WI38 (cell line): ENCODE data around the gene YIF1B.

Source experiments
- H3K4me3 ChIP-seq: 2 replicates; pipeline ENCODE4 v1.5.1; 2011; ENCODE audit warnings: low read depth, mild to moderate bottlenecking, control low read depth, low read length
- TF ChIP-seq, protein P1 (sequence below): IDR thresholded peaks from 2 replicates; pipeline ENCODE4 v1.5.1; 2012; ENCODE audit warnings: low read depth, mild to moderate bottlenecking, control low read depth, low read length

The YIF1B gene

GRCh38 chr19:38298821-38299680, 16.7 kb downstream of the YIF1B start:
- H3K4me3 ChIP-seq: no peak overlapping the region
- TF ChIP-seq, protein P1, sequence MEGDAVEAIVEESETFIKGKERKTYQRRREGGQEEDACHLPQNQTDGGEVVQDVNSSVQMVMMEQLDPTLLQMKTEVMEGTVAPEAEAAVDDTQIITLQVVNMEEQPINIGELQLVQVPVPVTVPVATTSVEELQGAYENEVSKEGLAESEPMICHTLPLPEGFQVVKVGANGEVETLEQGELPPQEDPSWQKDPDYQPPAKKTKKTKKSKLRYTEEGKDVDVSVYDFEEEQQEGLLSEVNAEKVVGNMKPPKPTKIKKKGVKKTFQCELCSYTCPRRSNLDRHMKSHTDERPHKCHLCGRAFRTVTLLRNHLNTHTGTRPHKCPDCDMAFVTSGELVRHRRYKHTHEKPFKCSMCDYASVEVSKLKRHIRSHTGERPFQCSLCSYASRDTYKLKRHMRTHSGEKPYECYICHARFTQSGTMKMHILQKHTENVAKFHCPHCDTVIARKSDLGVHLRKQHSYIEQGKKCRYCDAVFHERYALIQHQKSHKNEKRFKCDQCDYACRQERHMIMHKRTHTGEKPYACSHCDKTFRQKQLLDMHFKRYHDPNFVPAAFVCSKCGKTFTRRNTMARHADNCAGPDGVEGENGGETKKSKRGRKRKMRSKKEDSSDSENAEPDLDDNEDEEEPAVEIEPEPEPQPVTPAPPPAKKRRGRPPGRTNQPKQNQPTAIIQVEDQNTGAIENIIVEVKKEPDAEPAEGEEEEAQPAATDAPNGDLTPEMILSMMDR: no peak

DNA sequence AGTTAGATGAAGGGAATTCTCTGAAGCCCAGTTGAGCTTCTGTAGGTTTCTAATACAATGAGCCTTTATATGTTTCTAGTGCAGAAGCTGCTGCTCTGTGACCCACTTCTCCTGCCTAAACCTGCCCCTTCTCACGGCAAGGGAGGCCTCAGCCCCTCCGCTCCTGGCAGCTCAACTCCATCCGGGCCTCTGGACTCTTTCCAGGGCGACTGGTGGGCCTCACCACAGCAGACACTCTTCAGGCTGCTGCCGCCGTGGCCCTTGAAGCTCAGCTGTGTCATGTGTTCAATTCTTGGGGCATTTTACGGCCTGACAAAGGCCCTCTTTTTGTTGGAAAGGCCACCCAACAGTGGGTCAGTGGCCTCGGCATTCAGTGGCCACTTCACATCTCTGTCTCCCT, 21.7 kb downstream of the YIF1B start:
- TF ChIP-seq, protein P1: no peak
- no peak overlapping the region for H3K4me3 ChIP-seq

DNA sequence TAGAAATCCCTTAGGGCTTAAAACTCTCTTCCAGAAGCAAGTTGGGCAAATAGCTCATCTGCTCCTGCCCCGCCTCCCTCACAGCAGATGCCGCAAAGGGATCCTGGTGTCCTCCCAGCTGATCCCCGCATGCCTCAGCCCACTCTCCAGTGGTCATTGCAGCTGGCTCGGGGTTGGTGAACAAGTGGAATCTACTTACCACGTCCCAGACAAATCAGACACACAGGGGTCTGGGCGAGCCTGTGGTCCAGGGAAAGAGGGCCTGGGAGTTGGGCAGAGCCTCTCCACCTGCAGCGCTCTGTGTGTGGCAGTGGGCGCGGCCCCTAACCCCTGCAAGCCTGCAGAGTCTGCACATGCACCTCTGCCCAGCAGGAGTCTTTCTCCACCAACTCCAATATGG, 22.5 kb downstream of the YIF1B start:
- TF ChIP-seq, protein P1: no peak
- no peak overlapping the region for H3K4me3 ChIP-seq

DNA sequence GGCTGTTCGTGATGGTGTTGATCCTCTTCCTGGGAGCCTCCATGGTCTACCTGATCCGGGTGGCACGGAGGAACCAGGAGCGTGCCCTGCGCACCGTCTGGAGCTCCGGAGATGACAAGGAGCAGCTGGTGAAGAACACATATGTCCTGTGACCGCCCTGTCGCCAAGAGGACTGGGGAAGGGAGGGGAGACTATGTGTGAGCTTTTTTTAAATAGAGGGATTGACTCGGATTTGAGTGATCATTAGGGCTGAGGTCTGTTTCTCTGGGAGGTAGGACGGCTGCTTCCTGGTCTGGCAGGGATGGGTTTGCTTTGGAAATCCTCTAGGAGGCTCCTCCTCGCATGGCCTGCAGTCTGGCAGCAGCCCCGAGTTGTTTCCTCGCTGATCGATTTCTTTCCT, 23.9 kb downstream of the YIF1B start:
- H3K4me3 ChIP-seq: no peak overlapping the region
- TF ChIP-seq, protein P1: no peak

DNA sequence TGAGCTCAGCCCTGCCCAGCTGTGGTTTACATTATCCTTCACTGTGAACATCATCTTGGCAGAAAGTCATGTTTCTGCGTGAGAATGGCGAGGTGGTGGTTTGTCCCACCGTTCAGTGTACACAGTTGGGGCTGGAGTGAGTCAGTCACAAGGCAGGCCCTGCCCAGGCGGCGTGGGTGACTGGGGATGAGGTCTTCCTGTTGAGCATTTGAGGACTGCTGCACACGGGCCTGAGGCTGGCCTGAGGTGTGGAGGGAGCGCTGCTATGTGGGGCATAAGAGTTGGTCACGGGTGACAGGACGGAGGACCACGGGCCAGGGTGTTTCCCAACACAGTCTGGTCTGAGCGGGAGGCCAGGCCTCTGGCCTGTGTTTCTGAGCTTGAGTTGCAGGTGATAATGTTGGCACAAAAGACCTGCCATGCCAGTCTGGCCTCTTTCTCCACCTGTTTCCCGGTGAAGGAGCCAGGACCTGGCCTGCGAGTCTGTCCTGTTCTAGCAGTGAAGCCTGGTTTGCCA, 25.1 kb downstream of the YIF1B start:
- no peak overlapping the region for H3K4me3 ChIP-seq
- TF ChIP-seq, protein P1: no peak

DNA sequence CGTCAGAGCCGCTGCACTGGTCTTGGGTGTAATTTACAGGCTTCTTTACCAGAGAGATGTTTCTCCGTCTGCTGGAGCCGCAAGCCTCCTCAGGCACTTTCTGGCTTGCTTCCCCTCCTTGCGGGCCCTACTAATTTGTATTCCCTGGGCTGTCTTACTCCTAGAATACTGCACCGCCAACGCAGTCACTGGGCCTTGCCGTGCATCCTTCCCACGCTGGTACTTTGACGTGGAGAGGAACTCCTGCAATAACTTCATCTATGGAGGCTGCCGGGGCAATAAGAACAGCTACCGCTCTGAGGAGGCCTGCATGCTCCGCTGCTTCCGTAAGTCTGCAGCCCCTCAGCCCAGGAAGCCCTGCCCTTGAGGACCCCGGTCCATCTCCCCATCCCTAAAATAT, 25.8 kb downstream of the YIF1B start:
- no peak overlapping the region for H3K4me3 ChIP-seq
- TF ChIP-seq, protein P1: no peak

- TF ChIP-seq, protein P1: no peak
- H3K4me3 ChIP-seq: no peak overlapping the region
These were observed 27.5 kb downstream of the YIF1B start for GRCh38 chr19:38288123-38288855.
